CD8-positive, alpha-beta memory T cell (primary cell): ENCODE measurements around the gene OR2A12. TPM values are rescaled to one million over a fixed set of nuclear protein-coding genes. Genes with fewer than 3 reads are reported as not detected.

Experiments used
- CTCF ChIA-PET: fragments of 350-600 bp; sonication (Branson Sonifier 250); formaldehyde crosslinking; loops from one replicate; lab custom pipeline; 2021; ENCODE audit warnings: antibody characterized with exemption; lab: Charles Lee
- POLR2A ChIA-PET: fragments of 350-600 bp; sonication (Branson Sonifier 250); formaldehyde crosslinking; loops from one replicate; lab custom pipeline; 2021; ENCODE audit warnings: antibody characterized with exemption; lab: Charles Lee
- DNase-seq, 5 donors: peaks; one replicate each; pipeline versions ENCODE4 v3.0.0 to v3.0.0-alpha.2; 2020 to 2022; ENCODE audit warnings: mixed read lengths in 1 of 5
- H3K27ac ChIP-seq: one replicate; pipeline ENCODE4 v1.7.0; 2013; ENCODE audit warnings: low read depth, mild to moderate bottlenecking, low read length, moderate library complexity
- H3K27me3 ChIP-seq: 2 replicates; pipeline ENCODE4 v1.7.0; 2013; ENCODE audit warnings: low read length, mild to moderate bottlenecking; ENCODE audit not compliant: insufficient read depth, poor library complexity, severe bottlenecking
- H3K36me3 ChIP-seq: 2 replicates; pipeline ENCODE4 v1.7.0; 2013; ENCODE audit warnings: mild to moderate bottlenecking, low read length, moderate library complexity; ENCODE audit not compliant: insufficient read depth
- H3K4me1 ChIP-seq: 2 replicates; pipeline ENCODE4 v1.7.0; 2013; ENCODE audit warnings: mild to moderate bottlenecking, low read length, moderate library complexity; ENCODE audit not compliant: insufficient read depth
- H3K4me3 ChIP-seq: 2 replicates; pipeline ENCODE4 v1.7.0; 2013; ENCODE audit warnings: mild to moderate bottlenecking, low read length
- H3K9me3 ChIP-seq: 2 replicates; pipeline ENCODE4 v1.7.0; 2013; ENCODE audit warnings: mild to moderate bottlenecking, low read length
- H3K27ac Mint-ChIP-seq, 8 donors: one replicate each; pipeline ENCODE4 v1.8.0; 2020 to 2021; ENCODE audit warnings: mixed read lengths in 8 of 8, mild to moderate bottlenecking in 6 of 8, inconsistent platforms in 3 of 8, moderate library complexity in 3 of 8
- H3K27me3 Mint-ChIP-seq, 2 donors: one replicate each; pipeline ENCODE4 v1.8.0; 2020 to 2021; ENCODE audit warnings: mixed read lengths in 2 of 2, mild to moderate bottlenecking in 1 of 2, moderate library complexity in 1 of 2
- H3K36me3 Mint-ChIP-seq, 3 donors: one replicate each; pipeline ENCODE4 v1.8.0; 2020 to 2021; ENCODE audit warnings: mixed read lengths in 3 of 3, inconsistent platforms in 1 of 3, mild to moderate bottlenecking in 1 of 3
- H3K4me1 Mint-ChIP-seq, 3 donors: one replicate each; pipeline ENCODE4 v1.8.0; 2020 to 2021; ENCODE audit warnings: mixed read lengths in 3 of 3, inconsistent platforms in 1 of 3, mild to moderate bottlenecking in 1 of 3
- H3K4me3 Mint-ChIP-seq, 7 donors: one replicate each; pipeline ENCODE4 v1.8.0; 2020 to 2021; ENCODE audit warnings: mixed read lengths in 7 of 7, mild to moderate bottlenecking in 6 of 7, moderate library complexity in 4 of 7, inconsistent platforms in 2 of 7
- H3K9me3 Mint-ChIP-seq, 5 donors: one replicate each; pipeline ENCODE4 v1.8.0; 2020 to 2022; ENCODE audit warnings: mixed read lengths in 5 of 5, mild to moderate bottlenecking in 3 of 5, moderate library complexity in 2 of 5, inconsistent platforms in 1 of 5
- polyA plus RNA-seq: library from polyadenylated mRNA; unstranded; fragments of 300-500 nt; fragmentation: Illumina TruSeq; gene quantifications from one replicate; pipeline ENCODE4 v1.2.3, GENCODE V29; 2021
- total RNA-seq, 2 experiments: library from RNA; stranded (reverse); gene quantifications; one replicate each; pipeline ENCODE4 v1.2.3, GENCODE V29; 2021

The OR2A12 gene
- total and polyA plus RNA-seq, 3 experiments from 2014 or later, result not detected

DNA sequence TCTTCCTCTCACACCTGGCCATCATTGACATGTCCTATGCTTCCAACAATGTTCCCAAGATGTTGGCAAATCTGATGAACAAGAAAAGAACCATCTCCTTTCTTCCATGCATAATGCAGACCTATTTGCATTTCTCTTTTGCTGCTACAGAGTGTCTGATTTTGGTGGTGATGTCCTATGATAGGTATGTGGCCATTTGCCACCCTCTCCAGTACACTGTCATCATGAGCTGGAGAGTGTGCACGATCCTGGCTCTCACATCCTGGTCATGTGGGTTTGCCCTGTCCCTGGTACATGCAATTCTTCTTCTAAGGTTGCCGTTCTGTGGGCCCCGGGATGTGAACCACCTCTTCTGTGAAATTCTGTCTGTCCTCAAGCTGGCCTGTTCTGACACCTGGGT, 56.1 kb downstream of the OR2A12 start:
- no peaks in the 10 kb centered on the region for H3K4me1 ChIP-seq
- H3K27ac Mint-ChIP-seq, result no peak overlapping the region
- ChIA-PET POLR2A (no interaction called here), CTCF (interaction anchor here (1.8 kb wide), 1 partner anchor 14 kb away, joined by 5 read pairs; no protein-coding TSS in a partner anchor)
- no peaks in the 10 kb centered on the region for H3K9me3 ChIP-seq
- H3K27me3 Mint-ChIP-seq, result peaks cover 0 to 13% of the 10 kb centered on the region in 2 donors
- no peak overlapping the region for H3K4me3 ChIP-seq
- H3K4me3 Mint-ChIP-seq, result no peak overlapping the region
- H3K27ac ChIP-seq, result no peak overlapping the region
- DNase-seq, result no peak
- peaks cover 0 to 4% (median 3%) of the 10 kb centered on the region in 3 donors for H3K36me3 Mint-ChIP-seq
- no peaks in the 10 kb centered on the region for H3K4me1 Mint-ChIP-seq
- no peaks in the 10 kb centered on the region for H3K36me3 ChIP-seq
- H3K27me3 ChIP-seq, result no peaks in the 10 kb centered on the region
- peaks cover 0 to 9% (median 3%) of the 10 kb centered on the region in 5 donors for H3K9me3 Mint-ChIP-seq

DNA sequence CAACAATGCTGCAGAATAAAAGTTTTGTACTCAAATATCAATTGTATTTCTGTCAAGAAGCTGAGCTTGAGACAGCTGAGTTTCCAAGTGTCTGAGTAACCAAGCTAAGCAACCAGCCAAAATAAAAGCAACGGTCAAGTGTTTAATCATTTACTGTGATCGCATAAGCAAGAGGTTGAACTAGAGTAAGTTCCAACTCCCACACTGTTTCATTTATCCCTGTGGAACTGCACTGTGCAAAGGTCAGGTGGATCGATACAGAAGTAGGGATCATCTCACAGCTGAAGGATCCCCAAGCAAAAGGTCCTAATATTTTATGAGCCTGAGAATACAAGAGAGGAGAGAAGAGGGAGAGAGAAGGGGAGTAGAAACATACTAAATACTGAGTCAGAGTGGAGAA, 58.3 kb downstream of the OR2A12 start:
- DNase-seq, result no peak
- CTCF ChIA-PET, result no interaction called here
- peaks cover 11 to 24% (median 21%) of the 10 kb centered on the region in 5 donors for H3K9me3 Mint-ChIP-seq
- Histone ChIP-seq H3K36me3 (no peaks in the 10 kb centered on the region), H3K27ac (no peak overlapping the region), H3K4me1 (no peaks in the 10 kb centered on the region), H3K4me3 (no peak overlapping the region), H3K27me3 (no peaks in the 10 kb centered on the region), H3K9me3 (peaks cover 5% of the 10 kb centered on the region)
- H3K27ac Mint-ChIP-seq, result no peak overlapping the region
- no peaks in the 10 kb centered on the region for H3K4me1 Mint-ChIP-seq
- peaks cover 0 to 17% of the 10 kb centered on the region in 2 donors for H3K27me3 Mint-ChIP-seq
- no peak overlapping the region for H3K4me3 Mint-ChIP-seq
- peaks cover 1 to 13% (median 6%) of the 10 kb centered on the region in 3 donors for H3K36me3 Mint-ChIP-seq
- POLR2A ChIA-PET, result no interaction called here

DNA sequence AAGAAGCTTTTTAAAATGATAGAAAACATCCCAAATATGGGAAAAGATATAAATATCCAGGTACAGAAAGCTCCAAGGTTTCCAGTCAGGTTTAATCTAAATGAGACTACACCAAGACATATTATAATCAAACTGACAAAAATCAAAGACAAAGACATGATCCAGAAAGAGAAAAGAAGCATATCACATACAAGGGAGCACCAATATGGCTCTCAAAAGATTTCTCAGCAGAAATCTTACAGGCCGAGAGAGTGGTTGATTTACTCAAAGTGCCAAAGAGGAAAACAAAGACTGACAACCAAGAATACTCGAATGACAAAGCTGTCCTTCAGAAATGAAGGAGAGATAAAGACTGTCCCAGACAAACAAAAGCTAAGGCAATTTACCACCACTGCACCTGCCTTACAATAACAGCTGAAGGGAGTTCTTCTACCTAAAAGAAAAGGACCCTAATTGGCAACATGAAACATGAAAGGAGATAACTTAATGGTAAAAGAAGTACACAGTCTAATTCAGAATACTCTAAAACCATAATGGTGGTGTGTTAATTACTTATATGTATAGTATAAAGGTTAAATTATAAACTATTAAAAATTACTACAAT, 62.2 kb downstream of the OR2A12 start:
- Mint-ChIP-seq H3K4me1 (no peaks in the 10 kb centered on the region), H3K4me3 (no peak overlapping the region), H3K27ac (no peak overlapping the region), H3K36me3 (peaks cover 1 to 16% (median 6%) of the 10 kb centered on the region in 3 donors), H3K27me3 (peaks cover 8 to 26% of the 10 kb centered on the region in 2 donors), H3K9me3 (peaks cover 25 to 42% (median 34%) of the 10 kb centered on the region in 5 donors)
- no peaks in the 10 kb centered on the region for H3K36me3 ChIP-seq
- no peaks in the 10 kb centered on the region for H3K4me1 ChIP-seq
- POLR2A ChIA-PET, result no interaction called here
- no peak for DNase-seq
- CTCF ChIA-PET, result no interaction called here
- H3K27me3 ChIP-seq, result no peaks in the 10 kb centered on the region
- peaks cover 5% of the 10 kb centered on the region for H3K9me3 ChIP-seq
- H3K27ac ChIP-seq, result no peak overlapping the region
- H3K4me3 ChIP-seq, result no peak overlapping the region

Other genes starting within 250 kb of the OR2A12 start
- gene TCAF1, start 184.1 kb upstream of the OR2A12 start, total RNA-seq, result 10 to 100 TPM; 11.8 to 13.6 TPM
- gene TCAF1, start 184.1 kb upstream of the OR2A12 start, polyA plus RNA-seq, result 15.0 TPM
- not detected for gene OR2F2, start 151.0 kb upstream of the OR2A12 start, total RNA-seq
- gene OR2F2, start 151.0 kb upstream of the OR2A12 start, polyA plus RNA-seq, result not detected
- not detected for gene OR2F1, start 131.4 kb upstream of the OR2A12 start, total RNA-seq
- not detected for gene OR2F1, start 131.4 kb upstream of the OR2A12 start, polyA plus RNA-seq
- not detected for gene OR6B1, start 86.0 kb upstream of the OR2A12 start, total RNA-seq
- gene OR6B1, start 86.0 kb upstream of the OR2A12 start, polyA plus RNA-seq, result not detected
- not detected for gene OR2A5, start 37.3 kb upstream of the OR2A12 start, total RNA-seq
- not detected for gene OR2A5, start 37.3 kb upstream of the OR2A12 start, polyA plus RNA-seq
- not detected for gene OR2A25, start 16.5 kb upstream of the OR2A12 start, total RNA-seq
- not detected for gene OR2A25, start 16.5 kb upstream of the OR2A12 start, polyA plus RNA-seq
- not detected for gene OR2A2, start 23.3 kb downstream of the OR2A12 start, total RNA-seq
- not detected for gene OR2A2, start 23.3 kb downstream of the OR2A12 start, polyA plus RNA-seq
- not detected for gene OR2A14, start 36.9 kb downstream of the OR2A12 start, total RNA-seq
- not detected for gene OR2A14, start 36.9 kb downstream of the OR2A12 start, polyA plus RNA-seq
- gene CTAGE4, start 97.2 kb downstream of the OR2A12 start, total RNA-seq, result 1 to 10 TPM; 1.4 to 1.8 TPM
- gene CTAGE4, start 97.2 kb downstream of the OR2A12 start, polyA plus RNA-seq, result 0.15 TPM
- gene ARHGEF35, start 109.6 kb downstream of the OR2A12 start, total RNA-seq, result 1 to 10 TPM; 4.0 to 5.3 TPM
- 1.6 TPM for gene ARHGEF35, start 109.6 kb downstream of the OR2A12 start, polyA plus RNA-seq
- not detected for gene OR2A42, start 153.3 kb downstream of the OR2A12 start, total RNA-seq
- gene OR2A42, start 153.3 kb downstream of the OR2A12 start, polyA plus RNA-seq, result not detected
- gene OR2A7, start 178.5 kb downstream of the OR2A12 start, total RNA-seq, result 1 to 10 TPM; 1.1 to 1.7 TPM
- gene OR2A7, start 178.5 kb downstream of the OR2A12 start, polyA plus RNA-seq, result 0.45 TPM
- gene CTAGE8, start 183.0 kb downstream of the OR2A12 start, total RNA-seq, result under 1 TPM; 0.58 to 0.77 TPM
- 0.60 TPM for gene CTAGE8, start 183.0 kb downstream of the OR2A12 start, polyA plus RNA-seq
- gene OR2A1, start 226.1 kb downstream of the OR2A12 start, total RNA-seq, result not detected
- gene OR2A1, start 226.1 kb downstream of the OR2A12 start, polyA plus RNA-seq, result not detected